Upper lobe of right lung (tissue), 1 donor: ENCODE data around the gene IPPK. TPM values are rescaled to one million over a fixed set of nuclear protein-coding genes. Genes with fewer than 3 reads are reported as not detected.
A peak's percentile ranks its signal among the peaks of the same experiment; 100 is the strongest.

Experiments used
- ATAC-seq: fragments of 200-7000 bp; cut with Tn5 transposase; one replicate; pipeline ENCODE4 v1.9.1; 2020; ENCODE audit warnings: mild to moderate bottlenecking, moderate library complexity
- DNase-seq: peaks from one replicate; pipeline ENCODE4 v3.0.0-alpha.2; 2020
- H3K27ac ChIP-seq: fragments of 200-600 bp; one replicate; pipeline ENCODE4 v1.8.0; 2022
- H3K27me3 ChIP-seq: fragments of 200-600 bp; one replicate; pipeline ENCODE4 v1.8.0; 2022; ENCODE audit warnings: mild to moderate bottlenecking
- H3K36me3 ChIP-seq: fragments of 200-600 bp; one replicate; pipeline ENCODE4 v1.8.0; 2022
- H3K4me1 ChIP-seq: fragments of 200-600 bp; one replicate; pipeline ENCODE4 v1.8.0; 2022
- H3K4me3 ChIP-seq: fragments of 200-600 bp; one replicate; pipeline ENCODE4 v1.8.0; 2022; ENCODE audit warnings: mild to moderate bottlenecking
- H3K9me3 ChIP-seq: fragments of 200-600 bp; one replicate; pipeline ENCODE4 v1.8.0; 2022
- CTCF ChIP-seq: fragments of 200-600 bp; IDR thresholded peaks from one replicate; pipeline ENCODE4 v1.8.0; 2022; ENCODE audit warnings: antibody characterized with exemption
- intact Hi-C: fragments of 100-400 bp; cut with DNase I; formaldehyde crosslinking; loops from one replicate; pipeline ENCODE4 v1.11.0; 2022
- total RNA-seq: library from RNA; stranded (reverse); fragmentation: NEBNext Ultra II Directional; extraction: Animal tissue kit (Norgen Biotek cat#: 25700); gene quantifications from one replicate; pipeline ENCODE4 v1.2.1, GENCODE V29; 2021
- donor health status: DM: no; HTN: yes; CAD: no; lungs with severe emphysema.

IPPK gene
- total RNA-seq, 1 donor from 2014 or later, result 9.6 TPM

- Histone ChIP-seq H3K4me3 (no peak overlapping the region), H3K9me3 (no peaks in the 10 kb centered on the region), H3K4me1 (no peaks in the 10 kb centered on the region), H3K27ac (no peak overlapping the region), H3K36me3 (peaks cover 12% of the 10 kb centered on the region), H3K27me3 (no peaks in the 10 kb centered on the region)
- intact Hi-C loops, result no loop called here
- TF ChIP-seq CTCF, result no peak
- no peak for ATAC-seq
- no peak for DNase-seq
These were observed 37.6 kb upstream of the IPPK start for GRCh38 chr9:92707530-92707929.

GRCh38 chr9:92706218-92706940 lies 36.4 kb upstream of the IPPK start:
- peak; percentile 80 for ATAC-seq
- peaks cover 10% of the 10 kb centered on the region for H3K36me3 ChIP-seq
- H3K9me3 ChIP-seq, result no peaks in the 10 kb centered on the region
- DNase-seq, result no peak
- no peaks in the 10 kb centered on the region for H3K27me3 ChIP-seq
- peak; percentile 48 for TF ChIP-seq CTCF
- no peak overlapping the region for H3K4me3 ChIP-seq
- no peak overlapping the region for H3K27ac ChIP-seq
- intact Hi-C loops, result no loop called here
- no peaks in the 10 kb centered on the region for H3K4me1 ChIP-seq

DNA sequence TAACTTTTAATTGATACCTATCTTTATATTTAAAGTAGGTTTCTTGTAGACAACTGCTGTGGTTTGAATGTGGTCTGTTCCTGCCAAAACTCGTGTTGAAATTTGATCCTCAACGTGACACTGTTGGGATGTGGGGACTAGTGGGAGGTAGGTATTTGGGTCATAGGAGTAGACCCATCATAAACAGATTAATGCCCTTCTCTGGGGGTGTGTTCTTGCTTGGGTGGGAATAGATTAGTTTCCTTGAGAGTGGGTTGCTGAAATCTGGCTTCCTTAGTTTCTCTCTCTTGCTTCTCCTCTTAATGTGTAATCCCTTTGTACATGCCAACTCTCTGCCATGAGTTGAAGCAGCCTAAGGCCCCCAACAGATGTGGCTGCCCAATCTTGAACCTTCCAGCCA lies 34.6 kb upstream of the IPPK start:
- H3K36me3 ChIP-seq, result peaks cover 2% of the 10 kb centered on the region
- TF ChIP-seq CTCF, result no peak
- no peaks in the 10 kb centered on the region for H3K27me3 ChIP-seq
- intact Hi-C loops, result no loop called here
- H3K4me3 ChIP-seq, result no peak overlapping the region
- DNase-seq (no peak), ATAC-seq (no peak)
- H3K4me1 ChIP-seq, result no peaks in the 10 kb centered on the region
- no peak overlapping the region for H3K27ac ChIP-seq
- no peaks in the 10 kb centered on the region for H3K9me3 ChIP-seq

GRCh38 chr9:92696619-92697018 lies 26.7 kb upstream of the IPPK start:
- ATAC-seq, result no peak
- H3K27me3 ChIP-seq, result no peaks in the 10 kb centered on the region
- H3K4me3 ChIP-seq, result no peak overlapping the region
- H3K36me3 ChIP-seq, result no peaks in the 10 kb centered on the region
- H3K27ac ChIP-seq, result no peak overlapping the region
- H3K9me3 ChIP-seq, result peaks cover 8% of the 10 kb centered on the region
- no peak for TF ChIP-seq CTCF
- DNase-seq, result no peak
- intact Hi-C loops, result no loop called here
- no peaks in the 10 kb centered on the region for H3K4me1 ChIP-seq

DNA sequence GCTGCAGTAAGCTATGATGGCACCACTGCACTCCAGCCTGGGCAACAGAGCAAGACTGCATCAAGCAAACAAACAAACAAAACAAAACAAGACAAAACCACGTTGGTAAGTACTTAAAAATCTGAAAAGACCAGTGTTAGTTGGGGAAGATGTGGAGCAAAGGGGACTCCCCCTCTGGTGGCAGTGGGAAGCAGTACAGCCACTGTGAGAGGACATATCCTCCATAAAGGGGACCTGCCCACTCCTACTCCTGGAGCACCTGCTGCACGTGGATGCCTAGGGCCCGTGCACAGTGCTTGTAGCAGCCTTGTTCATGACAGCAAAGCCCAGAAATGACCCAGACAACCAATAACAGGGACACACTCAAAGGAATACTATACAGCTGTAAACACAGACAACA lies 17.0 kb upstream of the IPPK start:
- Histone ChIP-seq H3K9me3 (peaks cover 6% of the 10 kb centered on the region), H3K4me1 (no peaks in the 10 kb centered on the region), H3K36me3 (no peaks in the 10 kb centered on the region), H3K27ac (no peak overlapping the region), H3K4me3 (no peak overlapping the region), H3K27me3 (no peaks in the 10 kb centered on the region)
- DNase-seq (no peak), ATAC-seq (no peak)
- intact Hi-C loops, result no loop called here
- no peak for TF ChIP-seq CTCF

DNA sequence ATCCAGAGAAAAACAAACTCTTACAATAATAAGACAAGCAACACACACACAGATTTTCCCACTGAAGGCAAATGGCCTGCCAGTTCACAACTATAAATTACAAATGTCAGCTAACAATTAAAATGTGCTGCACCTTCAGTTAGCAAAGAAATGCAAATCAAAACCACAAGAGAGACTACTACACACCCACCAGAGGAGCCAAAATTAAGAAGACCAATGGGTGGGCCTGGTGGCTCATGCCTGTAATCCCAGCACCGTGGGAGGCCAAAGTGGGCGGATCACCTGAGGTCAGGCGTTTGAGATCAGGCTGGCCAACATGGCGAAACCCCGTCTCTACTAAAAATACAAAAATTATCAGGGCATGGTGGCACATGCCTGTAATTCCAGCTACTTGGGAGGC lies 15.1 kb upstream of the IPPK start:
- H3K4me1 ChIP-seq, result no peaks in the 10 kb centered on the region
- H3K9me3 ChIP-seq, result peaks cover 4% of the 10 kb centered on the region
- no peak for TF ChIP-seq CTCF
- no peaks in the 10 kb centered on the region for H3K27me3 ChIP-seq
- ATAC-seq, result no peak
- intact Hi-C loops, result no loop called here
- no peak overlapping the region for H3K27ac ChIP-seq
- H3K4me3 ChIP-seq, result no peak overlapping the region
- H3K36me3 ChIP-seq, result no peaks in the 10 kb centered on the region
- DNase-seq, result no peak
